ELR (cell line): ENCODE measurements around the gene MUCL3.
"Not testable (repeated sequence)": the region's sequence is repeated elsewhere in the genome, so short reads cannot be mapped to it uniquely, and the experiment has no call there.

Experiments used
- DNase-seq: peaks from one replicate; pipeline ENCODE4 v3.0.0-alpha.2; 2015; ENCODE audit warnings: low read depth

MUCL3 gene

DNA sequence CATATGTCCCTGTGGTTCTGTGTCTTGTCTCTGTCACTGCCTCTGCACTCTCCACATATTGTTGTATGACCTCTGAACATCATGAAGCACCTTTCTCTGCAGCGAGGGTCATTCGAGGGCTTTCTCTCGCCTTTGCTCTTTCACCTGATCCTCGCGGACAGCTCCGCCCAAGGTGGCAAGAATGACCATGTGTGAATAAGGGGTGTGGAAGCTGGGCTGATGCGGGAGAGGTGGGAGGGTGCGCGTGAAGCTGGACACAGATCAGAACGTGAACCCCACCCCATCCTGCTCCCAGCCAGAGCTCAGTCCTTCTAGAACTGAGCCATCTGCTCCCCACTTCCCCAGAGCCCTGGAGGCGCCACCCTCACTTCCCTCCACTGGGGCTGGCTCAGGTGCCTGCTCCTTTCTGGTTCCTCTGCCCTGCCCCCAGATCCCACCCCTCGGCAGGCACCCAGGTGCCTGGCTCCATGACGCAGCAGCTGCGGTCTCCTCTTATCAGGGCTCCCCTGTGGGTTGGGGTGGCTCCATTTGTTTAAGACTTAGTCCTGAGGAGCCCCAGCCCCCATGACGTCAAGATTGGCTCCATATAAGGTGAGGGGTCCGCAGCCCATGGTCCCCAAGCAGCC is at the start of gene MUCL3:
TSS of gene MUCL3 (plus strand) at position 613 of the 626 bp plus-strand sequence. CDS start 27 bp downstream, outside the sequence.
- DNase-seq = no peak

DNA sequence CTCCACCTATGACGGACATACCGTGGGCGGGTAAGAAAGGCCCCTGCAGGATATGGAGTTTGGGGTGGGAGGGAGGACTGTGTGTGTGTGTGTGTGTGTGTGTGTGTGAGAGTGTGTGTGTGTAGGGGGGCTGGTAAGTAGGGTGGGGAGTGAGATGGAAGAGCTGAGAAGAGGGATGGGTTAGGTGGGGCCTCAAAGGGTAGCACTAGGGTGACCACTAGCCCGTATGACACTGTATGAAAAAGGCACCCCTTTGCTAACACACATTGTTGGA is 49.4 kb upstream of the MUCL3 start:
- no peak for DNase-seq

DNA sequence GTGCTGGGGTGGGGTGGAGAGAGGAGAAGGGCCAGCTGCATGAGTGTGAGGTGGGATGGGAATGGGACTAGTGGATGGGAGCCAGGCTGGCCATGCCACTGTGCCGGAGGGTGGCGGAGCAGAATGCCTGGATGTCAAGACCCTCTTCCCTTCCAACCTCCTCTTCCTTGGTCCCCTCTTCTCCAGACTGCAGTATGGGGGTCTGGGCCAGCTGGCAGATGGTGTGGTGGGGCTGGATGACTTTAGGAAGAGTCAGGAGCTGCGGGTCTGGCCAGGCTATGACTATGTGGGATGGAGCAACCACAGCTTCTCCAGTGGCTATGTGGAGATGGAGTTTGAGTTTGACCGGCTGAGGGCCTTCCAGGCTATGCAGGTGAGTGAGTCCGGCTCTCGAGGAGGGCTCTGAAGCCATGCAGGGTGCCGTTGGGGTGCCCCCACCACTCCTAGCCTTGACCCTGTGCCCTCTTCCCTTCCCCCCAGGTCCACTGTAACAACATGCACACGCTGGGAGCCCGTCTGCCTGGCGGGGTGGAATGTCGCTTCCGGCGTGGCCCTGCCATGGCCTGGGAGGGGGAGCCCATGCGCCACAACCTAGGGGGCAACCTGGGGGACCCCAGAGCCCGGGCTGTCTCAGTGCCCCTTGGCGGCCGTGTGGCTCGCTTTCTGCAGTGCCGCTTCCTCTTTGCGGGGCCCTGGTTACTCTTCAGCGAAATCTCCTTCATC is 48.8 kb upstream of the MUCL3 start:
- no peak for DNase-seq

DNA sequence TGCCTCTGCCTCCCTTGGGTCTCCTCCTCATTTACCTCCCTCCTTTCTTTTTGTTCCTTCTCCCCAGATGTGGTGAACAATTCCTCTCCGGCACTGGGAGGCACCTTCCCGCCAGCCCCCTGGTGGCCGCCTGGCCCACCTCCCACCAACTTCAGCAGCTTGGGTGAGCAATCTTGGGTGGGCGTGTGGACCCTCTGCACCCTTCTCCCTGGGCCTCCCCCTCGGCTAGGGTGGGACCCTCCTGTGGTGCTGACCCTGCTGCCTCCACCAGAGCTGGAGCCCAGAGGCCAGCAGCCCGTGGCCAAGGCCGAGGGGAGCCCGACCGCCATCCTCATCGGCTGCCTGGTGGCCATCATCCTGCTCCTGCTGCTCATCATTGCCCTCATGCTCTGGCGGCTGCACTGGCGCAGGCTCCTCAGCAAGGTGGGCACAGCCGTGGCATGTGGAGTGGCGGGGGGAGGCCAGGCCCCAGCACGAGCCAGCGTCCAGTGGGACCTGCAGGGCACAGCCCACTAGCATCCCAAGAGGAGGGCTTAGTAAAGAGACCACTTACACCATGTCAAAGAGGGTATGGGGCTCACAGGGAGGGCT is 47.7 kb upstream of the MUCL3 start:
- no peak for DNase-seq

DNA sequence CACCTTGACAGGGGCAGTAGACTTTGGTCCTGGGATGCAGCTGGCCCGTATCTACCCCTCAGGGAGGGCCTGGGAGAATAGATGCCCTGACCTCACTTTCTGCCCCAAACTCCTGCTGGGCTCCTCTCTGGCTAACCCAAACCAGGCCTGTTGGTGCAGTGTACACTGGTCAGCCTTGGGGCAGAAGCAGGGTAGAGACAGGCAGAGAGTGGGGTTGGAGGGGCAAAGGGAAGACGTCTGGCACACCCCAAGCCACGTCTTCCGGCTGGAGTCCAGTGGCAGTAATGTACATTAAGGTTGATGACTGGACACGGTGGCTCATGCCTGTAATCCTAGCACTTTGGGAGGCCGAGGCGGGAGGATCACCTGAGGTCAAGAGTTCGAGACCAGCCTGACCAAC is 47.1 kb upstream of the MUCL3 start:
- DNase-seq = no peak

- no peak for DNase-seq
Measured at GRCh38 chr6:30894381-30894780, 46.4 kb upstream of the MUCL3 start.

DNA sequence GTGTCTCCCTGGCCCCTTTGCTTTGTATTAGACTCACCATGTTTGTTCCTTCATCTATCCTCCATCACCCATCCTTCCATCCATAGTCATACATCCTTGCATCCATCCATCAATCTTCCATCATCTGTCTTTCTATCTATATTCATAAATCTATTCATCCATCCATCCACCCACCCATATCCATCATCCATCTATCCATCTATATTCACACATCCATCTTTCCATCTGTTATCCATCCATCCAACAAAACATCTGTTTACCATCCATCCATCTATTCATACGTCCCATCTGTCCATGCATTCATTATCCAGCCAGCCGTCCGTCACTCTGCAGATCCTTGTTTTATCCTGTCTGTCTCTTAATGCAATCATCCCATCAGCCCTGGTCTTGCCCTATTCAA is 45.8 kb upstream of the MUCL3 start:
- no peak for DNase-seq

GRCh38 chr6:30895343-30895742 is 45.4 kb upstream of the MUCL3 start:
- DNase-seq = no peak

DNA sequence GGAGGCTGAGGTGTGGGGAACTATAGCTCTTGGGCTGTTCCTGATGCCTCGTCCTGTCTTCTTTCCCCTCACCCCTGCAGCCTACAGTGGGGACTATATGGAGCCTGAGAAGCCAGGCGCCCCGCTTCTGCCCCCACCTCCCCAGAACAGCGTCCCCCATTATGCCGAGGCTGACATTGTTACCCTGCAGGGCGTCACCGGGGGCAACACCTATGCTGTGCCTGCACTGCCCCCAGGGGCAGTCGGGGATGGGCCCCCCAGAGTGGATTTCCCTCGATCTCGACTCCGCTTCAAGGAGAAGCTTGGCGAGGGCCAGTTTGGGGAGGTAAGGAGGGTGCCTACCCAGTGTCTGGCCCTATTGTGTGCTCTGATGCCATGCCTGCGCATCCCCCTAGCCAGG is 44.2 kb upstream of the MUCL3 start:
- no peak for DNase-seq

- no peak for DNase-seq
Measured at GRCh38 chr6:30897882-30898281, 42.9 kb upstream of the MUCL3 start.

- no peak for DNase-seq
Measured at GRCh38 chr6:30898750-30899360, 41.9 kb upstream of the MUCL3 start.

- no peak for DNase-seq
Measured at GRCh38 chr6:30900863-30901417, 39.8 kb upstream of the MUCL3 start.

GRCh38 chr6:30901436-30901835 is 39.3 kb upstream of the MUCL3 start:
- DNase-seq = no peak

- not testable (repeated sequence) for DNase-seq
Measured at GRCh38 chr6:30902196-30902595, 38.6 kb upstream of the MUCL3 start.

GRCh38 chr6:30902709-30903108 is 38.1 kb upstream of the MUCL3 start:
- no peak for DNase-seq

DNA sequence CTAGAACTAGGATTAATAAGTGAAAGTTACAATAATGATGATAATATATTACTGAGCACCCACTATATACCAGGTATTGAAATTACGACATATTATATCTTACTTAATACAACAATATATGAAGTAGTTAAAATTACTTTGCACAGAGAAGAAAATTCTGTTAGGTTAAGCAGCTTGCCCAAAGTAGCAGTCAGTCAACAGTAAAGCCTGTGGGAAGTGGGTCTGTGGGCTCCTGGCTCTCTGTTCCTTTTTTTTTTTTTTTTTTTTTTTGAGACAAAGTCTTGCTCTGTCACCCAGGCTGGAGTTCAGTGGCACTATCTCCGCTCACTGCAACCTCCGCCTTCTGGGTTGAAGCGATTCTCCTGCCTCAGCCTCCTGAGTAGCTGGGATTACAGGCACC is 37.5 kb upstream of the MUCL3 start:
- DNase-seq = no peak

DNA sequence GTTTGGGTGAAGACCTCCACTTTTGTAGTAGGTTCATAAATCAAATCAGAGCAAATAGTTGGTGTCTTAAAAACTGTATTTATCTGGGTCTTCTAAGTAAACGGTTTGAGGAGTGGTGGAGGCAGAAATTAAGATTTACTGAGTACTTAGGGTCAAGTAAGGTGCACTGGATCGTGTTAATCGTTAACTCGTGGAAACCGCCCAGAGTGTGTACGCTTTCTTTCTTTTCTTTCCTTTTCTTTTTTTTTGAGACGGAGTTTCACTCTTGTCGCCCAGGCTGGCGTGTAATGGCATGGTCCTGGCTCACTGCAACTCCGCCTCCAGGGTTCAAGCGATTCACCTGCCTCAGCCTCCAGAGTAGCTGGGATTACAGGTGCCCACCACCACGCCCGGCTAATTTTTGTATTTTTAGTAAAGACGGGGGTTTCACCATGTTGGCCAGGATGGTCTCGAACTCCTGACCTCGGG is 33.4 kb upstream of the MUCL3 start:
- not testable (repeated sequence) for DNase-seq

GRCh38 chr6:30907758-30908591 is 32.8 kb upstream of the MUCL3 start, which contains the start of gene GTF2H4:
Gene GTF2H4, plus strand, starts transcription at chr6:30908207.
- DNase-seq = peak; percentile 100

GRCh38 chr6:30908700-30909099 is 32.1 kb upstream of the MUCL3 start:
- no peak for DNase-seq

- not testable (repeated sequence) for DNase-seq
Measured at GRCh38 chr6:30910473-30910872, 30.3 kb upstream of the MUCL3 start.

DNA sequence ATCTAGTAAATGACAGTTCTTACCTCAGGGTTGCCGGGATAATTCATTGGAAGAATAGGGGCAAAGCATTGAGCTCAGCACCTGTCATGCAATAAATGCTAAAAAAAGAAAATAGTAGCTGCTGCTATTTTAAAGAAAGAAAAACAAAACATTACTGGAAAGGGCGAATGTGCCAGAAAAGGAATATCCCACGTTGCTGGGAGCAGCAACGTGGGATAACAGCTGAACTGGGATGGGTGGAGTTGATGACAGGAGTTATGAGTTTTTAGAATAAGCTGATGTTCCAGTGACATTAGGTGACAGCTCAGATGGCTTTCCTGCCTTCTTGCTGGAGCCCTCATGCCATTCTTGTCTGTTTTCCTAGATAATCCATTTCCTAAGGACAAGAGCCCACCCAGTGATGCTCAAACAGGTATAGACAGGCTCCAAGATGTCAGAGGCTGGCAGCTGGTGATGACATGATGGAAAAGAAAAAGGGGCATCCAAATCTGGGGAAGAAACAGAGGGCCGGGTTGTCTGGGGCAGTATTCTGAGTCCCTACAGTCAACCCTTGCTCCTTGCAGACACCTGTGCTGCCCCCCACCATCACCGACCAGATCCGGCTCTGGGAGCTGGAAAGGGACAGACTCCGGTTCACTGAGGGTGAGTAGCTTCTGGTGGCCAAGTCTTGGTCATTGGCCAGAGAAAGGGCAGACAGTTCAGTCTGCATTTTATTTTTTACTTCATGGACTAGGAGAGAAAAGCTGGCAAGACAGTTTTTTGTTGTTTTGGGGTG is 27.8 kb upstream of the MUCL3 start:
- DNase-seq = no peak
